NB4 (cell line): ENCODE measurements around the gene CTDSPL.

ENCODE experiments used
- DNase-seq: peaks from one replicate; pipeline ENCODE4 v3.0.0; 2010; ENCODE audit warnings: low read depth
- H3K4me3 ChIP-seq: one replicate; pipeline ENCODE4 v1.5.1; 2011; ENCODE audit warnings: mild to moderate bottlenecking, low read depth, low read length, moderate library complexity
- CTCF ChIP-seq: IDR thresholded peaks from one replicate; pipeline ENCODE4 v1.5.1; 2012; ENCODE audit warnings: low read depth, low read length
- MAX ChIP-seq: IDR thresholded peaks from 2 replicates; pipeline ENCODE4 v1.6.1; 2011; ENCODE audit warnings: low read depth, low read length
- MYC ChIP-seq: IDR thresholded peaks from 2 replicates; pipeline ENCODE4 v1.6.1; 2011; ENCODE audit warnings: low read depth, low read length
- POLR2A ChIP-seq: IDR thresholded peaks from 2 replicates; pipeline ENCODE4 v1.6.1; 2011; ENCODE audit warnings: mild to moderate bottlenecking; ENCODE audit not compliant: insufficient read length; ENCODE audit errors: extremely low read depth

Gene CTDSPL

GRCh38 chr3:37974121-37975083 lies 112.7 kb downstream of the CTDSPL start:
- DNase-seq = peak; percentile 85
- peak; percentile 59; the same call in 1 of the 2 replicates for TF ChIP-seq MAX
- peak; percentile 85 for TF ChIP-seq CTCF
- no peak for TF ChIP-seq POLR2A
- TF ChIP-seq MYC = peak; percentile 19; the same call in 1 of the 2 replicates
- H3K4me3 ChIP-seq = no peak overlapping the region

GRCh38 chr3:37979541-37980461 lies 118.1 kb downstream of the CTDSPL start:
- no peak overlapping the region for H3K4me3 ChIP-seq
- TF ChIP-seq POLR2A (no peak), CTCF (no peak), MYC (0 out of 2 replicates have a peak, but pooled peaks have one; percentile 37), MAX (peak; percentile 18; the same call in 1 of the 2 replicates)
- DNase-seq = peak; percentile 87

GRCh38 chr3:37980462-37981347 lies 119.0 kb downstream of the CTDSPL start:
- peak; percentile 19 for DNase-seq
- H3K4me3 ChIP-seq = no peak overlapping the region
- TF ChIP-seq MAX (no peak), CTCF (no peak), POLR2A (no peak), MYC (no peak)

- no peak for TF ChIP-seq CTCF
- TF ChIP-seq MAX = no peak
- TF ChIP-seq POLR2A = no peak
- TF ChIP-seq MYC = no peak
- DNase-seq = no peak
- no peak overlapping the region for H3K4me3 ChIP-seq
Measured at GRCh38 chr3:37981348-37981664, 119.6 kb downstream of the CTDSPL start.

- TF ChIP-seq MYC (no peak), POLR2A (no peak), MAX (no peak), CTCF (no peak)
- H3K4me3 ChIP-seq = no peak overlapping the region
Measured at GRCh38 chr3:37982331-37982730, 120.7 kb downstream of the CTDSPL start.

More at GRCh38 chr3:37982331-37982730, 120.7 kb downstream of the CTDSPL start:
- DNase-seq = no peak
